ENCODE results near the gene PEX13.
"Not testable (repeated sequence)": the region's sequence is repeated elsewhere in the genome, so short reads cannot be mapped to it uniquely, and the experiment has no call there.

PEX13 gene

GRCh38 chr2:61018798-61019197 lies 1.3 kb downstream of the PEX13 start:
- Histone ChIP-seq H3K4me1 (ENCODE audit: control insufficient read depth in 2 of 2, insufficient read depth in 2 of 2, low read length in 2 of 2) (peaks cover 5 to 11% of the 10 kb centered on the region in 2 donors), H3K36me3 (ENCODE audit: control insufficient read depth in 2 of 2, insufficient read depth in 2 of 2, low read length in 2 of 2) (peaks cover 7 to 9% of the 10 kb centered on the region in 2 donors), H3K9me3 (ENCODE audit: control insufficient read depth in 2 of 2, low read length in 2 of 2) (no peaks in the 10 kb centered on the region), H3K27ac (ENCODE audit: low read depth in 2 of 2, low read length in 2 of 2) (peak overlapping the region; percentile 96), H3K27me3 (ENCODE audit: control insufficient read depth in 2 of 2, insufficient read depth in 2 of 2, low read length in 2 of 2) (no peaks in the 10 kb centered on the region), H3K9ac (ENCODE audit: low read depth in 1 of 2, low read length in 2 of 2) (peak overlapping the region; percentile 92 to 98), H3K4me3 (ENCODE audit: low read length in 2 of 2) (peak overlapping the region; percentile 80 to 99)

GRCh38 chr2:61021228-61021660 lies 3.7 kb downstream of the PEX13 start:
- Histone ChIP-seq H3K4me3 (ENCODE audit: low read length in 2 of 2) (no peak overlapping the region), H3K27me3 (ENCODE audit: control insufficient read depth in 2 of 2, insufficient read depth in 2 of 2, low read length in 2 of 2) (no peaks in the 10 kb centered on the region), H3K9ac (ENCODE audit: low read depth in 1 of 2, low read length in 2 of 2) (no peak overlapping the region), H3K27ac (ENCODE audit: low read depth in 2 of 2, low read length in 2 of 2) (no peak overlapping the region), H3K9me3 (ENCODE audit: control insufficient read depth in 2 of 2, low read length in 2 of 2) (no peaks in the 10 kb centered on the region), H3K36me3 (ENCODE audit: control insufficient read depth in 2 of 2, insufficient read depth in 2 of 2, low read length in 2 of 2) (peaks cover 7 to 11% of the 10 kb centered on the region in 2 donors), H3K4me1 (ENCODE audit: control insufficient read depth in 2 of 2, insufficient read depth in 2 of 2, low read length in 2 of 2) (peaks cover 0 to 8% of the 10 kb centered on the region in 2 donors)

- no peak overlapping the region for H3K27ac ChIP-seq (ENCODE audit: low read depth in 2 of 2, low read length in 2 of 2)
- no peaks in the 10 kb centered on the region for H3K27me3 ChIP-seq (ENCODE audit: control insufficient read depth in 2 of 2, insufficient read depth in 2 of 2, low read length in 2 of 2)
- H3K4me3 ChIP-seq (ENCODE audit: low read length in 2 of 2), result no peak overlapping the region
- H3K36me3 ChIP-seq (ENCODE audit: control insufficient read depth in 2 of 2, insufficient read depth in 2 of 2, low read length in 2 of 2), result peaks cover 11 to 18% of the 10 kb centered on the region in 2 donors
- no peak overlapping the region for H3K9ac ChIP-seq (ENCODE audit: low read depth in 1 of 2, low read length in 2 of 2)
- no peaks in the 10 kb centered on the region for H3K9me3 ChIP-seq (ENCODE audit: control insufficient read depth in 2 of 2, low read length in 2 of 2)
- peaks cover 0 to 8% of the 10 kb centered on the region in 2 donors for H3K4me1 ChIP-seq (ENCODE audit: control insufficient read depth in 2 of 2, insufficient read depth in 2 of 2, low read length in 2 of 2)
Observed at GRCh38 chr2:61023670-61024069, 6.2 kb downstream of the PEX13 start.

GRCh38 chr2:61029533-61029932 lies 12.0 kb downstream of the PEX13 start:
- Histone ChIP-seq H3K4me1 (ENCODE audit: control insufficient read depth in 2 of 2, insufficient read depth in 2 of 2, low read length in 2 of 2) (no peaks in the 10 kb centered on the region), H3K4me3 (ENCODE audit: low read length in 2 of 2) (no peak overlapping the region), H3K27me3 (ENCODE audit: control insufficient read depth in 2 of 2, insufficient read depth in 2 of 2, low read length in 2 of 2) (no peaks in the 10 kb centered on the region), H3K27ac (ENCODE audit: low read depth in 2 of 2, low read length in 2 of 2) (no peak overlapping the region), H3K36me3 (ENCODE audit: control insufficient read depth in 2 of 2, insufficient read depth in 2 of 2, low read length in 2 of 2) (peaks cover 36 to 37% of the 10 kb centered on the region in 2 donors), H3K9ac (ENCODE audit: low read depth in 1 of 2, low read length in 2 of 2) (no peak overlapping the region), H3K9me3 (ENCODE audit: control insufficient read depth in 2 of 2, low read length in 2 of 2) (no peaks in the 10 kb centered on the region)

DNA sequence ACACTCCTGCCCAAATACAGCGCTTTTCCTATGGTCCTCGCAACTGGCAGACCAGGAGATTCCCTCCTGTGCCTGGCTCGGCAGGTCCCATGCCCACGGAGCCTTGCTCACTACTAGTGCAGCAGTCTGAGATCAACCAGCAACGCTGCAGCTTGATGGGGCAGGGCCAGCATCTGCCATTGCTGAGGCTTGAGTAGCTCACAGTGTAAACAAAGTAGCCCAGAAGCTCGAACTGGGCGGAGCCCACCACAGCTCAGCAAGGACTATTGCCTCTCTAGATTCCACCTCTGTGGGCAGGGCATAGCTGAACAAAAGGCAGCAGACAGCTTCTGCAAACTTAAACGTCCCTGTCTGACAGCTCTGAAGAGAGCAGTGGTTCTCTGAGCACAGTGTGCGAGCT lies 17.1 kb downstream of the PEX13 start:
- H3K4me3 ChIP-seq (ENCODE audit: low read length in 2 of 2); H3K27me3 ChIP-seq (ENCODE audit: control insufficient read depth in 2 of 2, insufficient read depth in 2 of 2, low read length in 2 of 2); H3K4me1 ChIP-seq (ENCODE audit: control insufficient read depth in 2 of 2, insufficient read depth in 2 of 2, low read length in 2 of 2); H3K9me3 ChIP-seq (ENCODE audit: control insufficient read depth in 2 of 2, low read length in 2 of 2); H3K27ac ChIP-seq (ENCODE audit: low read depth in 2 of 2, low read length in 2 of 2); H3K9ac ChIP-seq (ENCODE audit: low read depth in 1 of 2, low read length in 2 of 2): not testable (repeated sequence)
- H3K36me3 ChIP-seq (ENCODE audit: control insufficient read depth in 2 of 2, insufficient read depth in 2 of 2, low read length in 2 of 2), result peaks cover 37 to 40% of the 10 kb centered on the region in 2 donors

DNA sequence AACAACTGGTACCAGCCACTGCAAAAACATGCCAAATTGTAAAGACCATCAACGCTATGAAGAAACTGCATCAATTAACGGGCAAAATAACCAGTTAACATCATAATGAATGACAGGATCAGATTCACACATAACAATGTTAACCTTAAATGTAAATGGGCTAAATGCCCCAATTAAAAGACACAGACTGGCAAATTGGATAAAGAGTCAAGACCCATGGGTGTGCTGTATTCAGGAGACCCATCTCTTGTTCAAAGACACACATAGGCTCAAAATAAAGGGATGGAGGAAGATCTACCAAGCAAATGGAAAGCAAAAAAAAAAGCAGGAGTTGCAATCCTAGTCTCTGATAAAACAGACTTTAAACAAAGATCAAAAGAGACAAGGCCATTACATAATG lies 19.1 kb downstream of the PEX13 start:
- not testable (repeated sequence) for H3K27ac ChIP-seq (ENCODE audit: low read depth in 2 of 2, low read length in 2 of 2); H3K4me3 ChIP-seq (ENCODE audit: low read length in 2 of 2); H3K4me1 ChIP-seq (ENCODE audit: control insufficient read depth in 2 of 2, insufficient read depth in 2 of 2, low read length in 2 of 2); H3K9ac ChIP-seq (ENCODE audit: low read depth in 1 of 2, low read length in 2 of 2); H3K27me3 ChIP-seq (ENCODE audit: control insufficient read depth in 2 of 2, insufficient read depth in 2 of 2, low read length in 2 of 2); H3K9me3 ChIP-seq (ENCODE audit: control insufficient read depth in 2 of 2, low read length in 2 of 2)
- H3K36me3 ChIP-seq (ENCODE audit: control insufficient read depth in 2 of 2, insufficient read depth in 2 of 2, low read length in 2 of 2), result peaks cover 33 to 34% of the 10 kb centered on the region in 2 donors

GRCh38 chr2:61042807-61043206 lies 25.3 kb downstream of the PEX13 start:
- no peaks in the 10 kb centered on the region for H3K27me3 ChIP-seq (ENCODE audit: control insufficient read depth in 2 of 2, insufficient read depth in 2 of 2, low read length in 2 of 2)
- no peak overlapping the region for H3K9ac ChIP-seq (ENCODE audit: low read depth in 1 of 2, low read length in 2 of 2)
- no peaks in the 10 kb centered on the region for H3K9me3 ChIP-seq (ENCODE audit: control insufficient read depth in 2 of 2, low read length in 2 of 2)
- H3K4me1 ChIP-seq (ENCODE audit: control insufficient read depth in 2 of 2, insufficient read depth in 2 of 2, low read length in 2 of 2), result no peaks in the 10 kb centered on the region
- H3K27ac ChIP-seq (ENCODE audit: low read depth in 2 of 2, low read length in 2 of 2), result no peak overlapping the region
- peaks cover 6 to 15% of the 10 kb centered on the region in 2 donors for H3K36me3 ChIP-seq (ENCODE audit: control insufficient read depth in 2 of 2, insufficient read depth in 2 of 2, low read length in 2 of 2)
- no peak overlapping the region for H3K4me3 ChIP-seq (ENCODE audit: low read length in 2 of 2)

GRCh38 chr2:61044636-61045035 lies 27.1 kb downstream of the PEX13 start:
- Histone ChIP-seq H3K27ac (ENCODE audit: low read depth in 2 of 2, low read length in 2 of 2) (no peak overlapping the region), H3K9ac (ENCODE audit: low read depth in 1 of 2, low read length in 2 of 2) (no peak overlapping the region), H3K9me3 (ENCODE audit: control insufficient read depth in 2 of 2, low read length in 2 of 2) (no peaks in the 10 kb centered on the region), H3K36me3 (ENCODE audit: control insufficient read depth in 2 of 2, insufficient read depth in 2 of 2, low read length in 2 of 2) (peaks cover 18 to 28% of the 10 kb centered on the region in 2 donors), H3K4me3 (ENCODE audit: low read length in 2 of 2) (no peak overlapping the region), H3K4me1 (ENCODE audit: control insufficient read depth in 2 of 2, insufficient read depth in 2 of 2, low read length in 2 of 2) (no peaks in the 10 kb centered on the region), H3K27me3 (ENCODE audit: control insufficient read depth in 2 of 2, insufficient read depth in 2 of 2, low read length in 2 of 2) (no peaks in the 10 kb centered on the region)

- Histone ChIP-seq H3K4me3 (ENCODE audit: low read length in 2 of 2) (no peak overlapping the region), H3K9me3 (ENCODE audit: control insufficient read depth in 2 of 2, low read length in 2 of 2) (no peaks in the 10 kb centered on the region), H3K27ac (ENCODE audit: low read depth in 2 of 2, low read length in 2 of 2) (no peak overlapping the region), H3K4me1 (ENCODE audit: control insufficient read depth in 2 of 2, insufficient read depth in 2 of 2, low read length in 2 of 2) (no peaks in the 10 kb centered on the region), H3K9ac (ENCODE audit: low read depth in 1 of 2, low read length in 2 of 2) (no peak overlapping the region), H3K27me3 (ENCODE audit: control insufficient read depth in 2 of 2, insufficient read depth in 2 of 2, low read length in 2 of 2) (no peaks in the 10 kb centered on the region), H3K36me3 (ENCODE audit: control insufficient read depth in 2 of 2, insufficient read depth in 2 of 2, low read length in 2 of 2) (peaks cover 18 to 28% of the 10 kb centered on the region in 2 donors)
Observed at GRCh38 chr2:61045226-61045625, 27.7 kb downstream of the PEX13 start.

GRCh38 chr2:61045999-61046398 lies 28.5 kb downstream of the PEX13 start:
- H3K36me3 ChIP-seq (ENCODE audit: control insufficient read depth in 2 of 2, insufficient read depth in 2 of 2, low read length in 2 of 2), result peaks cover 18 to 28% of the 10 kb centered on the region in 2 donors
- no peaks in the 10 kb centered on the region for H3K4me1 ChIP-seq (ENCODE audit: control insufficient read depth in 2 of 2, insufficient read depth in 2 of 2, low read length in 2 of 2)
- no peak overlapping the region for H3K27ac ChIP-seq (ENCODE audit: low read depth in 2 of 2, low read length in 2 of 2)
- H3K4me3 ChIP-seq (ENCODE audit: low read length in 2 of 2), result no peak overlapping the region
- H3K27me3 ChIP-seq (ENCODE audit: control insufficient read depth in 2 of 2, insufficient read depth in 2 of 2, low read length in 2 of 2), result no peaks in the 10 kb centered on the region
- no peaks in the 10 kb centered on the region for H3K9me3 ChIP-seq (ENCODE audit: control insufficient read depth in 2 of 2, low read length in 2 of 2)
- no peak overlapping the region for H3K9ac ChIP-seq (ENCODE audit: low read depth in 1 of 2, low read length in 2 of 2)

DNA sequence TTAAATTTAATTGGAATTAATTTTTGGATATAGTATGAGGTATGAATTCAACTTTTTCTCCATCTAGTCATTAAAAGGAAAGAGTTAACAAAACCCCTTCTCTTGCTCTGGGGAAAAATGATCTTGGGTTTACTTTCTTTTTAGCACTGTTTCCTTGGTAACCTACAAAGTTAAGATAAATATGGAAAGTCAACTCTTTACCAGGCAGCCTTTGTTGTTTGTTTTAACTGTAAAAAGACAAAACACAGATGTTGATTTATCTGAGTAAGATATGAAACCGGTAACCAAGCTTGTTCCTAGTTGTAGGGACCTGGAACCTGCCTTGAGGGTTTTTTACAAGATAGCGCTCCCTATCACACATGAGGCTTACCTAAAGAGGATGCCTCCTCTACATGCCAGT lies 38.0 kb downstream of the PEX13 start:
- Histone ChIP-seq H3K9ac (ENCODE audit: low read depth in 1 of 2, low read length in 2 of 2) (no peak overlapping the region), H3K36me3 (ENCODE audit: control insufficient read depth in 2 of 2, insufficient read depth in 2 of 2, low read length in 2 of 2) (peaks cover 5 to 8% of the 10 kb centered on the region in 2 donors), H3K9me3 (ENCODE audit: control insufficient read depth in 2 of 2, low read length in 2 of 2) (no peaks in the 10 kb centered on the region), H3K27ac (ENCODE audit: low read depth in 2 of 2, low read length in 2 of 2) (no peak overlapping the region), H3K27me3 (ENCODE audit: control insufficient read depth in 2 of 2, insufficient read depth in 2 of 2, low read length in 2 of 2) (no peaks in the 10 kb centered on the region), H3K4me3 (ENCODE audit: low read length in 2 of 2) (no peak overlapping the region), H3K4me1 (ENCODE audit: control insufficient read depth in 2 of 2, insufficient read depth in 2 of 2, low read length in 2 of 2) (no peaks in the 10 kb centered on the region)

All from mucosa of rectum (tissue), 2 donors.